Measurements from ENCODE around the gene KIF27.
A peak's percentile ranks its signal among the peaks of the same experiment; 100 is the strongest.
"Not testable (repeated sequence)": the region's sequence is repeated elsewhere in the genome, so short reads cannot be mapped to it uniquely, and the experiment has no call there.

The KIF27 gene

GRCh38 chr9:83930881-83931280 lies 9.6 kb upstream of the KIF27 start:
- DNase-seq: no peak

- no peak for DNase-seq
Observed at GRCh38 chr9:83927591-83927990, 6.4 kb upstream of the KIF27 start.

GRCh38 chr9:83920469-83920926 lies 734 bp downstream of the KIF27 start:
- DNase-seq: no peak

GRCh38 chr9:83919111-83919510 lies 2.1 kb downstream of the KIF27 start:
- no peak for DNase-seq

GRCh38 chr9:83912194-83912593 lies 9.0 kb downstream of the KIF27 start:
- not testable (repeated sequence) for DNase-seq

GRCh38 chr9:83906144-83906543 lies 15.1 kb downstream of the KIF27 start:
- DNase-seq: no peak

- not testable (repeated sequence) for DNase-seq
Observed at GRCh38 chr9:83900615-83901014, 20.6 kb downstream of the KIF27 start.

GRCh38 chr9:83894301-83894700 lies 26.9 kb downstream of the KIF27 start:
- not testable (repeated sequence) for DNase-seq

- not testable (repeated sequence) for DNase-seq
Observed at GRCh38 chr9:83886498-83886897, 34.7 kb downstream of the KIF27 start.

- DNase-seq: not testable (repeated sequence)
Observed at GRCh38 chr9:83885559-83886240, 35.5 kb downstream of the KIF27 start.

GRCh38 chr9:83881687-83882408 lies 39.4 kb downstream of the KIF27 start:
- DNase-seq: not testable (repeated sequence)

GRCh38 chr9:83875559-83875958 lies 45.7 kb downstream of the KIF27 start:
- DNase-seq: not testable (repeated sequence)

- not testable (repeated sequence) for DNase-seq
Observed at GRCh38 chr9:83849895-83850294, 71.3 kb downstream of the KIF27 start.

- not testable (repeated sequence) for DNase-seq
Observed at GRCh38 chr9:83837070-83837643, 84.1 kb downstream of the KIF27 start.

- DNase-seq: not testable (repeated sequence)
Observed at GRCh38 chr9:83830426-83831071, 90.7 kb downstream of the KIF27 start.

- not testable (repeated sequence) for DNase-seq
Observed at GRCh38 chr9:83824986-83825623, 96.1 kb downstream of the KIF27 start.

GRCh38 chr9:83817356-83818278 lies 103.6 kb downstream of the KIF27 start, which contains the start of gene GKAP1:
Gene GKAP1, minus strand, starts transcription at chr9:83817769. Its CDS starts 11,252 bp downstream, at chr9:83806517.
- DNase-seq: peak; percentile 40

- DNase-seq: not testable (repeated sequence)
Observed at GRCh38 chr9:83817011-83817355, 104.2 kb downstream of the KIF27 start.

- DNase-seq: not testable (repeated sequence)
Observed at GRCh38 chr9:83815120-83815519, 106.1 kb downstream of the KIF27 start.

- DNase-seq: not testable (repeated sequence)
Observed at GRCh38 chr9:83809213-83809612, 112.0 kb downstream of the KIF27 start.

- not testable (repeated sequence) for DNase-seq
Observed at GRCh38 chr9:83804454-83804853, 116.8 kb downstream of the KIF27 start.

- not testable (repeated sequence) for DNase-seq
Observed at GRCh38 chr9:83803941-83804340, 117.3 kb downstream of the KIF27 start.
